SIG-M5 treated with dmso at 0.1 percent for 504 hours (cell line): ENCODE results near the gene ANKRD35.
"Not testable (repeated sequence)": the region's sequence is repeated elsewhere in the genome, so short reads cannot be mapped to it uniquely, and the experiment has no call there.

Source experiments
- DNase-seq: peaks from one replicate; lab custom pipeline; 2025; ENCODE audit not compliant: unreplicated experiment; lab: John Stamatoyannopoulos, UW

Gene ANKRD35, protein sequence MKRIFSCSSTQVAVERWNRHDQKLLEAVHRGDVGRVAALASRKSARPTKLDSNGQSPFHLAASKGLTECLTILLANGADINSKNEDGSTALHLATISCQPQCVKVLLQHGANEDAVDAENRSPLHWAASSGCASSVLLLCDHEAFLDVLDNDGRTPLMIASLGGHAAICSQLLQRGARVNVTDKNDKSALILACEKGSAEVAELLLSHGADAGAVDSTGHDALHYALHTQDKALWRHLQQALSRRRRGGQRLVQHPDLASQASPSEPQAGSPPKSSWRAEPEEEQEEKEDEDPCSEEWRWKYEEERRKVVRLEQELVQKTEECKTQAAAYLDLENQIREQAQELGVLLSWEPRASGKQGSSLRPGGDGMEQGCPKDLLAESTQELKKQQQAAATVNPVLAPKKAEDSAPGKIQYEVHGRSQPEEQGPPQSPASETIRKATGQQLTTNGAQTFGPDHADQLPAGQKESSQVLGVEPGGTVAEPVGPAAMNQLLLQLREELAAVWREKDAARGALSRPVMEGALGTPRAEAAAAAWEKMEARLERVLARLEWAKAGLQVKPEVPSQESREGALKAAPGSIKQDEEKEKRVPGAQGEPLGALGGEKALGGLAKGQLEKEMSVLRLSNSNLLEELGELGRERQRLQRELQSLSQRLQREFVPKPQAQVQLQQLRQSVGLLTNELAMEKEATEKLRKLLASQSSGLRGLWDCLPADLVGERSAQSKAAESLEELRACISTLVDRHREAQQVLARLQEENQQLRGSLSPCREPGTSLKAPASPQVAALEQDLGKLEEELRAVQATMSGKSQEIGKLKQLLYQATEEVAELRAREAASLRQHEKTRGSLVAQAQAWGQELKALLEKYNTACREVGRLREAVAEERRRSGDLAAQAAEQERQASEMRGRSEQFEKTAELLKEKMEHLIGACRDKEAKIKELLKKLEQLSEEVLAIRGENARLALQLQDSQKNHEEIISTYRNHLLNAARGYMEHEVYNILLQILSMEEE

DNA sequence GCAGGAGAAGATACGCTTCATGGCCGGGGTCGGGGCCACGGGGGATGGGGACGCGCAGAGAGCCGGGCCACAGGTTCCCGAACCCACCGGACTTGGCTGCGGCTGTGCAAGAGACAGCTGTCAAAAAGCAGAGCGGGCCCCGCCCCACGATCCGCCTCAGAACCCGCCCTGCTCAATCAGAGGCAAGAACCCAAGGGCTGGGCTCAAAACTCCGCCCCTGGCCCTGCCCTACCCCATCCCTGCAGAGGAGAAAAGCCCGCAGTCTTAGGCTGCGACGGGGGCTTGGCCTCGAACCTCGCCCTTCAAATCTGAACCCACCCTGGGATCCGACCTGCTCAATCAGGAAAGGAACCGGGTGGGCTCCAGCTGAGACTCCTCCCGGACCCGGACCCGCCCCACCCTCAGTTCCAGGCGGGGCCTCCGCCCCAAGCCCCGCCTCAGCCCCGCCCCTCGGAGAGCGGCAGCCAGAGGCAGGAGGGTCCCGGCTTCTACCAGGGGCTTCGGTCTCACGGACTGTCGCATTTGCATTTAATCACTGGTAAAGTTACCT lies at the start of gene ANKRD35:
Gene ANKRD35, minus strand, starts transcription at position 129 of the 550 bp plus-strand sequence. Its CDS starts 108 bp downstream, at position 21.
- peak; percentile 79 for DNase-seq

DNA sequence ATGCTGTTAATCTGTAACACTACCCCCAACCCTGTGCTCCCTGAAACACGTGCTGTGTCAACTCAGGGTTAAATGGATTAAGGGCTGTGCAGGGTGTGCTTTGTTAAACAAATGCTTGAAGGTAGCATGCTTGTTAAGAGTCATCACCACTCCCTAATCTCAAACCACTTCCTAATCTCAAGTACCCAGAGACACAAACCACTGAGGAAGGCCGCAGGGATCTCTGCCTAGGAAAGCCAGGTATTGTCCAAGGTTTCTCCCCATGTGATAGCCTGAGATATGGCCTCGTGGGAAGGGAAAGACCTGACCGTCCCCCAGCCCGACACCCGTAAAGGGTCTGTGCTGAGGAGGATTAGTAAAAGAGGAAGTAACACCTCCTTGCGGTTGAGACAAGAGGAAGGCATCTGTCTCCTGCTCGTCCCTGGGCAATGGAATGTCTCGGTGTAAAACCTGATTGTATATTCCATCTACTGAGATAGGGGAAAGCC lies 46.9 kb upstream of the ANKRD35 start:
- DNase-seq = peak; percentile 51

DNA sequence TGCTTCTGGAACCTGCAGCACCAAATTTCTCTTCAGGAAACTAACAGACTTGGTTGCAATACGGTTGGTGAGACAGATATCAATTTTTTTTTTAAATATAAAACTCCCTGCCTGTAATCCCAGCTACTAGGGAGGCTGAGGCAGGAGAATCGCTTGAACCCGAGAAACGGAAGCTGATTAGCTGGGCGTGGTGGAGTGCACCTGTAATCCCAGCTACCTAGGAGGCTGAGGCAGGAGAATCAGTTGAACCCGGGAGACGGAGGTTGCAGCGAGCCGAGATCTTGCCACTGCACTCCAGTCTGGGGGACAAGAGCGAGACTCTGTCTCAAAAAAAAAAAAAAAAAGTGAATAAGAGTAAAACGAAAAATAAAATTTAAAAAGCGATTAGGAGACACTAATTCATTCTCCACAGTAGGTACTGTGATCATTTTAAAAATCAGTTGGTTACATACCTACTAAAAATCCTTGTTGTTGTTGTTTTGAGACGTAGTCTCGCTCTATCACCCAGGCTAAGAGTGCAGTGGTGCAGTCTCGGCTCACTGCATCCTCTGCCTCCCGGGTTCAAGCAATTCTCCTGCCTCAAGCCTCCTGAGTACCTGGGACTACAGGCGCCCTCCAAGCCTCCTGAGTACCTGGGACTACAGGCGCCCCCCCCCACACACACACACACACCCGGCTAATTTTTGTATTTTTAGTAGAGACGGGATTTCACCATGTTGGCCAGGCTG lies 42.4 kb upstream of the ANKRD35 start:
- no peak for DNase-seq

DNA sequence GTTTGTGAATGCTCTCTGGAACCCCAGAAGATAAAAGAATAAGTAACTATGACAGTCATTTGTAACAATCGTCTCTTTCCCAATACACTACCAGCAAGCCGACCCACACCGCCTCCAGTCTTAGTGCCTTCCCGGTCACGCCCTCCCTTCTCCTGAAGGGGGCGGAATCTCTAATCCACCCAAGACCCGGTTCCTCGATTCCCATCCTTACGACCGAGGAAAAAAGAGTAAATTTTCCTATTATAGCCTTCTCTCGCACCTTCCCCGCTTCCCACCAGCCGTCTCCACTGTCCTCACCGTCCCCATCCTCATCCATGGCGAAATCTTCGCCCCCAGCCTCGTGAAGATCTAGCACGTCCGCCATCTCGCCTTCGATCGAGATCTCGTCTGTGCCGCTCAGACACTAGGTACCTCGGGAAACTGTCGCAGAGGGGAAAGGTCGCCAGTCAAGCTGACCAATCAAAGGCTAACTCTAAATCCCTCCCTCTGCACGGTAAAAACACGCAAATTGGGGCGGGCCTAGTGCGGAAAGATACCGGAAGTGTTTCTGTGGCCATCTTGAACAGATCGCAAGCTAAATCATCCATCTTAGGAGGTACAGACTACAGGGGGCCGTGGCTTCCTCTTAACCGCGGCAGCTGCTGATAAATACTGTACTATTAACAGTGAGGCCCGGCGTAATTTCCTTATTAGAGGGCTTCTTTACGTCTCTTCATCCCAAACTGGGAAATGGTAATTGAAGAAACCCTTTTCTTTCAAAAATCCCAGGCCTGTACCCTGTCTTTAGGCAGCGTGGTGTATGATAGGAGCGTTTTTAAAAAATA lies 41.6 kb upstream of the ANKRD35 start, which contains the start of gene RBM8A:
Gene RBM8A, minus strand, starts transcription at position 422 of the 824 bp plus-strand sequence. Its CDS starts 58 bp downstream, at position 364.
- peak; percentile 100 for DNase-seq

DNA sequence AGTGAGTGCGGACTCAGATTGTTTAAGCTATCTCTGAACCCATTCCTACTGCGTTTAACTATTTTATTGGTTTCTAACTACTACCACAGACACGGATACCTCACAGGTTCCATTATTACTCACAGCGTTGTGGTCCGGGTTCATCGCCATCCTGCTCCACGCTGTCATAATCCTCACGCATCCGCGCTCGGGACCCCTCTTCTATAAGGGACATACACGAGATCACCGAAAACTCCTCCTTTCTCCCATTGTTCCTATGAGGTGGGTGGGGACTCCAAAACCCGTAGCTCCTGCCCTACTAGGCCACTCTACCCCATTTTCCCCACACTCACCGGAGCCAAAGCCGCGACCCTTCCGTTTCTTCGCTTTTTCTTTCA lies 41.0 kb upstream of the ANKRD35 start:
- no peak for DNase-seq

DNA sequence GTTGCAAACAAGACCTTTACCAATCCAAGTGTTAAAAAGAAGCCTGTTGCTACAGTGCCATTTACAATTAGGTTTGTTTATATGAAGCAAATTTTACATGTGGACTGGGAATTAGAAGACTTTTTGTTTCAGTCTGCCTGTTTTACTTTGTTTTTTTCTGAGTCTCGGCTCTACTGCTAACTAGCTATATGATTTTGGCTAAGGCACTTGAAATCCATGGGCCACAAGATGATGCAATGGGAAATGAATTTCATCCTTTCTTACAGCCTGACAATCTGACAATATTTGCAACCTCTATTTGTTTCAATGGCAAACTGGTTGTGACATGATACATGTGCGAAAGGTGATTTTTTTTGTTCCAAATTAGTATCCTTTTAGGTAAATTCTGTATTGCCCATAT lies 36.6 kb upstream of the ANKRD35 start:
- peak; percentile 36 for DNase-seq

DNA sequence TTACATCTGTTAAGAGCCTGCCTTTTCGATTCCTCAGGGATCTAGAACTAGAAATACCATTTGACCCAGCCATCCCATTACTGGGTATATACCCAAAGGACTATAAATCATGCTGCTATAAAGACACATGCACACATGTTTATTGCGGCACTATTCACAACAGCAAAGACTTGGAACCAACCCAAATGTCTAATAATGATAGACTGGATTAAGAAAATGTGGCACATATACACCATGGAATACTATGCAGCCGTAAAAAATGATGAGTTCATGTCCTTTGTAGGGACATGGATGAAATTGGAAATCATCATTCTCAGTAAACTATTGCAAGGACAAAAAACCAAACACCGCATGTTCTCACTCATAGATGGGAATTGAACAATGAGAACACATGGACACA lies 34.6 kb upstream of the ANKRD35 start:
- DNase-seq = not testable (repeated sequence)

DNA sequence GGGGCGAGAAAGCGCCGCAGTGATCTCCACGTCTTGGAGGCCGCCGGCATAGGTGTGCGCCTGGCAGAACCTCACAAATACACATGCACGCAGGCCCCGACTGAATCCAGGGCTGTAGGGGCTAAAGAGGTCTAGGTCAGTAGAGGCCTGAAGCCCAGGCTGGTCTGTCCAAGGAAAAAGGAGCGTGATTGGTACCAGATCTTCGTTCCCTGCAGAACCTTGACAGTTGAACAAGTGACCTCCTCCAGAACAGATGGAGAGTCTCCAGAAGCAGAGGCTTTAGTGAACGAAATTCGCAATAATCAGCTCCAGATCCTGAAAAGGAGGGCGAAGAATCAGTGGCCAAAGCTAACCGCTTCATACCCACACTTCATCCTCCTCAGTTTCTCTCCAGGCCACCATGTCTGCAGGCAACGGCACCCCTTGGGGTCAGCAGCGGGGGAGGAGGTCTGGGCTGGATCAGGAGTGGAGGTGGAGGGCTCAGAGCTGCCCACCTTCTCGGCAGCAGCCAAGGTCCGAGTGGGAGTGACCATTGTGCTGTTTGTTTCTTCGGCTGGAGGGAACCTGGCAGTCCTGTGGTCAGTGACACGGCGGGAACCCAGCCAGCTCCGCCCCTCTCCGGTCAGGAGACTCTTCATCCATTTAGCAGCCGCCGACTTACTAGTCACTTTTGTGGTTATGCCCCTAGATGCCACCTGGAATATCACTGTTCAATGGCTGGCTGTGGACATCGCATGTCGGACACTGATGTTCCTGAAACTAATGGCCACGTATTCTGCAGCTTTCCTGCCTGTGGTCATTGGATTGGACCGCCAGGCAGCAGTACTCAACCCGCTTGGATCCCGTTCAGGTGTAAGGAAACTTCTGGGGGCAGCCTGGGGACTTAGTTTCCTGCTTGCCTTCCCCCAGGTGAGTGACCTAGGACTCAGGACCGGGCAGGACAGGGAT lies 33.6 kb upstream of the ANKRD35 start:
- DNase-seq = peak; percentile 35

DNA sequence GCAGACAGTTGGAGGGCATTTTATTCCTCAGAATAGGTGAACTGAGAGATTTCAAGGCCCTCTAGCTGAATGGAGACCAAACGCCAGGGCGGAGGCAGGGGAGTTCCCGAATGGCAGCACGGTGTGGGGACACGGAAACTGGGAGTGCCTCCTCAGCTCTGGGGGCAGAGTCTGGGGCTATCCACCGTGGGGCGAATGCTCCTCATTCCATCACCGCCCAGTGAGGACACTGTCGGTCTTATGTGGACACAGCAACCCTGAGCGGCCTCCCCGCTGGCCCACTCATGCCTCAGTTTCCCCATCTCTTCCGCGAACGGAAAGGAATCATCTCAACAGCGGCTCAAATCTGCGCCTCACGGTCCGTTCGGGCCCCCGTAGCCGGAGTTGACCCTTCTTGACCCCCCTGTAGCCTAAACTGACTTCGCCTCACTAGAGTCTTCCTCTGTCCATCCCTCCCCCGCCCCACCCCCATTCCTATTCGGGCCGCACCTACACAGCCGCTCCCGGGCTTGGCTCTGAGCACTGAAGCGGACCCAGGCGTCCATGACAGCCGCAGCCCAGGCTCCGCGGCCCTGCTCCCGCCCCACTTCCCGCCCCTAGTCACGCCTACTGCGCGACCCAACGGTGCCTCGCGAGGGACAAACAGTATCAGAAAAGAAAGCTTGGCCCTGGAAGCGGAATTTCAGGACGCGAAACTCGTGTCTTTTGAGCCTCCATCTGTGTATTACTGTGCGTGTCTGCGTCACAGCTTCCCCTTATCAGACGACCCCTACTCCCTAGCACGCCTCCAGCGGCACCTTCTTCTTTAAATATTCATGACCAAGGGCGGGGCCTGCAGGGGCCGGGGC lies 32.7 kb upstream of the ANKRD35 start, which contains the start of gene PEX11B:
Gene PEX11B, minus strand, starts transcription at position 574 of the 848 bp plus-strand sequence. Its CDS starts 29 bp downstream, at position 545.
- DNase-seq = peak; percentile 98

DNA sequence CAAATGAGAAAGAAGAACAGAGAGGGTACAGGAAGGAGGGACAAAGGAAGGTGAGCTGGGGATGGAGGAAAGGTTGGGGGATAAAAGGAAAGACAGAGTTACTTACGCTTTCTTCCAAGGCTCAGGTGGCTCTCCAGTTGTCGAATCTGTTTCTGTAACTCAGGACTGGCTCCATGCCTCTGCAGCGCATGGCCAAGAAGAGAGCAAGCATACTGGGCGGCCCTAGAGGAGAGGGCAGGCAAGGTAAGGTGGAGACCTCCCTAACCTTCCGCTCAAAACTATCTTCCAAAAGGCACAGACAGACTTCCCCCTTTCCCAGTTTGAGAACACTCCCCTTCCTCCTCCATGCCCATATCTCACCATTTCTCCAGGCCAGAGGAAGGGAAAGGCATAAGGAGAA lies 31.9 kb upstream of the ANKRD35 start:
- no peak for DNase-seq

DNA sequence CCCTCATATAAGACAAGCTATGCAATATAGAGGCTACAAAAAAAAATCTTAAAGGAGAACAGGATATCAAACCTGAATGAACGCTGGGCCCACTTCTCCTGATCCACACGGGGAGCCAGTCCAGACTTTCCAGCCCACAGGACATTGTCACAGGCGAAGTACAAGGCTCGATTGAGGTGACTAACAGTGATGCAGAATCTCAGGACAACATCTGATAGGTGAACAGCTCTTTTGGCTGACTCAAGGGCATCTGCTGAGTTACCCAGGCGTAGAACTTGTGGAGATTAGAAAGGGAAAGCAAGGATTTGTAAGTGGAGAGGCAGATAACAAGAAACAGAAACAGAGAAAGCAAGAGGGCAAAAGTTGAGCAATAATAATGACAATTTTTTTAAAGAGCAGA lies 31.1 kb upstream of the ANKRD35 start:
- no peak for DNase-seq

DNA sequence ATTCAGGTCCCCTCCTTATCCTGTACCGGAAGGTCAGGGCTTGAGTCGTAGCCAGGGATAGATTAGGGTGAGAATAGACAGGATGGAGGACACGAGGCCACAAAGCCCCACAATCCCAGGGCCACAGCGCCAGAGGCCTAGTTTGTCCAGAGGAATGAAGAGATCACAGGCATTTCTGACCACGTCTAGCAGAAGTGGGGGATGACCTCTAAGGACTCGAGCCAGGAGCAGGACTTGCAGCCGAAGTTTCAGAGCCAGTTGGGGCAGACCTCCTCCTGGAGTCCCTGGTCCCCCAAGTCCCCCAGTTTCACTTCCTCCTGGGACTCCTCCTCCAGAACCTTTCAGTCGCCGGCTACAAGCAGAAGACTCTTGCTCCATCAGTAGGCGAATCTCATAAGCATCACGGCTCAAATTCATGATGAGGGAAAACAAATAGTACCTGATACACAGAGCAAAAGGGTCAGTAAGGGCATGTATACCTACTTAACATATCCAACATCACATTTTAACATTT lies 26.5 kb upstream of the ANKRD35 start:
- peak; percentile 41 for DNase-seq

DNA sequence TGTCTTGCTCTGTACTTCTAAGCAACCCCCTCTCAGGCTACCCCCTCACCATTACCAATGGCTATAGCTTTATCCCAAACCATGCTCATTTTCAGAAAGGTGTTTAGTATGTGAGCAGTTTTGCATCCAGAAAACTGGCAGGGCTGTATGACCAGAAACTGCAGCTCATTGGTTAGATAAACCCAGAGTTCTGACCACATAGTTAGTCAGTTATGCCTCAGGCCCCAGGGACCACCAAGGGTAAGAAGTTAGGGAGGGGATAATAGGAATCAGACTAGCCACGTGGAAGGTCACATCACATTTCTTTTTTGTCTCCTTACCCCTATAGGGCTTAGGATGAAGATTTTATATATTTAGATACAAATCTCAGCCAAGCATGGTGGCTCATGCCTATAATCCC lies 23.0 kb upstream of the ANKRD35 start:
- DNase-seq = no peak

DNA sequence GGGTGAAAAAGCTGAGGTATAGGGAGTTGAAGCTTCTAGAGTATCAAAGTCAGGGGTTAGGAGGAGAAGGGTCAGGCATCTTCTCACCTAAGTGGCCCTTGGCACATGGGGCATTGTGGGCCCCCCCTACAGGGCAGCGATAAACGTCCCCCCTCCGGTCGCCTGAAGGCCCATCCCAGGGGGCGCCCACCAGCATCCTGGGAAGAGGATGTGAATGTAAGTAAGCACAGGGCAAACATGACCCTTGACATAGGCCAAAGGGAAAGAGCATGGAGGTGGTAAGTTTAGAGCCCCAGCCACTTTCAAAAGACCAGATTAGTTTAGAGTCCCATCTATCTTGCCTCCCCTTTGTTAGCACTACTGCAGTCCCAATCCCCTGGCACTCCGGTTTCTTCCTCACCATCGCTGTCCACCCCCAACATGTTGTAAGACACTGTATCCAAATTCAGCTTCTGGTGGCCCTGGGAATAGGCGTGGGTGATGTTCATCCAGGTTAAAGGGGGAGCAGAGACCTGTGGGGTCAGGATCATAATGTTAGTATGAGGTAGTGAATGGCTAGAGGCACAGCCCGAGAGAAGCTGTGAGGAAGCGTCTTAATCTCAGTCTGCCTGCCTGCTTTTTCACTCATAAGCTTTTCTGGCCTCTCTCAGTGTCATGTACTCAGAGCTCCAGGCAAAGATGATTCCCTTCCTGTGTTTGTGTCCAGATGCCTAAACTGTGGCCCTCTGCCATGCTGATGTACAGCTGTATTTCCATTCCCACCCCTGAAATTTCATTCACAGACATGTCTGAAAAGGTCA lies 21.5 kb upstream of the ANKRD35 start:
- no peak for DNase-seq

DNA sequence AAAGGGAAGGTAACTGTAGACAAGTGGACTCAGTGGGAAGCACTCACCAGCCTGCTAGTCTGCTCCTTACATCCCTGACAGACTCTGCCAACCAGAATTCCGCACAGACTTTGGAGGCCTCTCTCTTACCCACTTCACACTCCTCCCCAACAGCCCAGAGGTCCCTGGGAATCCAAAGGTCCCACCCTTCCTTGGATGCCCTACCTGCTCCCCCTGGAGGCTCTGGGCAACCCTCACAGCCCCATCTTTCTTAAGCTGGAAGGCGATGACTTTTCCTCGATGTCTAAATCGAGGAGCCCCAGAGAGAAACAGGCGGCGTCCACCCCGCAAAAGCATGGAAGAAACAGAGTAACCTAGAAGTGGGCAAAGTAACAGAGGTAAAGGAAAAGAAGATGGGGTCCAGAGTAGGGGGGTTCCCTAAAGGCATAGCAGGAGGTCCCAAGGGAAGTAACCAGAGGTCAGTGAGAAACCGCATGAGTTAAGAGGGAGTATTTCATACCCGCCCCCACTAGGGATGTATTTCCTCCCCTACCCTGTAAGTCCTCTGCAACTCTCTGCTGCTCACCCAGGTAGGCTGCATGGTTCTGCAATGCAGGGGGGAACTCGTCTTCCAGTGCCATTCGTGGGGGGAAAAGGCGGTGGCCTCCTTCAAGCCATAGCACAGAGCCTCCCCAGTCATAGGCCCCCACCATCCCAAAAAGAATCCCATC lies 15.8 kb upstream of the ANKRD35 start:
- no peak for DNase-seq

DNA sequence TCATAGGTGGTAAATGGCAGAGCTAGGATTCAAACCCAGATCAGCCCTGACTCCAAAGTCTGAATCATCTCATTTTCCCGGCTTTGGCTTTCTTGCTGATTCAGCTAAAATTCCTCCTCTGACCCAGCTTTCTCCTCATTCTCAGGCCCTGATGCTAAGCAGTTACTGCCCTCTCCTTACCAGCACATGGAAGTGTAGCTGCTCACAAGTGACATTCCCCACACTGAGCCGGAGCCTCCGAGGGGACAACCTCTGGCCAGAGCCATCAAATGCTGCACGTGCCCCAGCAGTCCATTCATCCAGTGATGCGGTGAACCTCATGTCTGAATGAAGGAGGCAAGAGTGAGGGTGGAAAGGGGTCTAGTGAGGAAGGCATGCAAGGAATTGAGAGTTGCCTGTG lies 13.1 kb upstream of the ANKRD35 start:
- no peak for DNase-seq
